GM23338 (cell line): ENCODE results near the gene MED12L. TPM values are rescaled to one million over a fixed set of nuclear protein-coding genes. Genes with fewer than 3 reads are reported as not detected.

Source experiments
- ATAC-seq: fragments of 200-7000 bp; cut with Tn5 transposase; 3 replicates; pipeline ENCODE4 v1.9.1; 2020
- DNase-seq: peaks from one replicate; pipeline ENCODE4 v3.0.0-alpha.2; 2015; ENCODE audit warnings: low spot score
- H2AFZ ChIP-seq: fragments of 200-600 bp; sonication (generic); 2 replicates; pipeline ENCODE4 v1.8.0; 2016; ENCODE audit warnings: antibody characterized with exemption, mild to moderate bottlenecking, moderate library complexity
- H3F3A ChIP-seq: fragments of 200-600 bp; sonication (generic); replicated peaks from 2 replicates; pipeline ENCODE4 v1.8.0; 2017; ENCODE audit warnings: antibody characterized with exemption, mixed run types, low read depth
- H3K27ac ChIP-seq: fragments of 200-600 bp; sonication (generic); 2 replicates; pipeline ENCODE4 v1.6.1; 2016; ENCODE audit warnings: low read depth
- H3K27me3 ChIP-seq: fragments of 200-600 bp; sonication (generic); 2 replicates; pipeline ENCODE4 v1.8.0; 2016; ENCODE audit warnings: mild to moderate bottlenecking, mixed run types, moderate library complexity; ENCODE audit not compliant: insufficient read depth
- H3K36me3 ChIP-seq: fragments of 200-600 bp; sonication (generic); 2 replicates; pipeline ENCODE4 v1.8.0; 2016; ENCODE audit warnings: mild to moderate bottlenecking; ENCODE audit not compliant: insufficient read depth
- H3K4me1 ChIP-seq: fragments of 200-600 bp; sonication (generic); 2 replicates; pipeline ENCODE4 v1.8.0; 2016; ENCODE audit warnings: mild to moderate bottlenecking, moderate library complexity; ENCODE audit not compliant: insufficient read depth
- H3K4me2 ChIP-seq: fragments of 200-600 bp; sonication (generic); 2 replicates; pipeline ENCODE4 v1.7.1; 2017; ENCODE audit warnings: mixed run types
- H3K4me3 ChIP-seq: fragments of 200-600 bp; sonication (generic); 2 replicates; pipeline ENCODE4 v1.6.1; 2016; ENCODE audit warnings: mixed run types
- H3K79me2 ChIP-seq: fragments of 200-600 bp; sonication (generic); replicated peaks from 2 replicates; pipeline ENCODE4 v1.8.0; 2017; ENCODE audit warnings: mild to moderate bottlenecking; ENCODE audit not compliant: insufficient read depth
- H3K9me2 ChIP-seq: fragments of 200-600 bp; sonication (generic); 2 replicates; pipeline ENCODE4 v1.8.0; 2017; ENCODE audit not compliant: insufficient read depth
- H4K20me1 ChIP-seq: fragments of 200-600 bp; sonication (generic); replicated peaks from 2 replicates; pipeline ENCODE4 v1.8.0; 2017; ENCODE audit warnings: mild to moderate bottlenecking; ENCODE audit not compliant: insufficient read depth
- H3K27ac Mint-ChIP-seq: 2 replicates; pipeline ENCODE4 v1.8.0; 2020; ENCODE audit warnings: inconsistent platforms, mild to moderate bottlenecking, moderate library complexity, mixed read lengths
- H3K27me3 Mint-ChIP-seq: 3 replicates; pipeline ENCODE4 v1.8.0; 2022; ENCODE audit warnings: low read depth, mild to moderate bottlenecking, moderate library complexity, mixed read lengths, inconsistent platforms; ENCODE audit not compliant: insufficient read depth, poor library complexity
- H3K36me3 Mint-ChIP-seq: 3 replicates; pipeline ENCODE4 v1.8.0; 2021; ENCODE audit warnings: low read depth, mild to moderate bottlenecking, inconsistent platforms, moderate library complexity, mixed read lengths
- H3K4me1 Mint-ChIP-seq: 3 replicates; pipeline ENCODE4 v1.8.0; 2020; ENCODE audit warnings: mild to moderate bottlenecking, inconsistent platforms, mixed read lengths
- H3K4me3 Mint-ChIP-seq: 3 replicates; pipeline ENCODE4 v1.8.0; 2021; ENCODE audit warnings: moderate library complexity, mild to moderate bottlenecking, inconsistent platforms, mixed read lengths
- H3K9me3 Mint-ChIP-seq: 3 replicates; pipeline ENCODE4 v1.8.0; 2020; ENCODE audit warnings: moderate library complexity, mild to moderate bottlenecking, inconsistent platforms, mixed read lengths
- EZH2 ChIP-seq: fragments of 200-600 bp; sonication (generic); IDR thresholded peaks from one replicate; pipeline ENCODE4 v1.8.0; 2017; ENCODE audit warnings: antibody characterized with exemption, mild to moderate bottlenecking, low read depth; ENCODE audit not compliant: unreplicated experiment
- JUNB ChIP-seq: IDR thresholded peaks from one replicate; pipeline ENCODE4 v1.6.1; 2016; ENCODE audit warnings: antibody characterized with exemption; ENCODE audit not compliant: unreplicated experiment
- polyA plus RNA-seq: library from polyadenylated mRNA; unstranded; fragments of >200 nt; fragmentation: Nextera tagmentation; extraction: Ambion mirVana; gene quantifications from 2 replicates; pipeline ENCODE4 v1.2.1, GENCODE V29; 2016
- total RNA-seq: library from RNA; depleted of rRNA; stranded (reverse); fragments of >200 nt; shearing (Covaris generic); gene quantifications from 2 replicates; pipeline ENCODE4 v1.2.3, GENCODE V29; 2014
- TF ChIP-seq, protein P1 (sequence below): fragments of 250-450 bp; sonication (Bioruptor Pico); IDR thresholded peaks from 2 replicates; pipeline ENCODE4 v1.5.0; 2020; ENCODE audit warnings: mild to moderate bottlenecking, moderate library complexity
- TF ChIP-seq, protein P2 (sequence below): IDR thresholded peaks from one replicate; pipeline ENCODE4 v1.6.1; 2018; ENCODE audit warnings: antibody characterized with exemption; ENCODE audit not compliant: unreplicated experiment

MED12L gene
- total and polyA plus RNA-seq, 2 experiments from 2014 or later: 5.7 to 25.0 TPM

DNA sequence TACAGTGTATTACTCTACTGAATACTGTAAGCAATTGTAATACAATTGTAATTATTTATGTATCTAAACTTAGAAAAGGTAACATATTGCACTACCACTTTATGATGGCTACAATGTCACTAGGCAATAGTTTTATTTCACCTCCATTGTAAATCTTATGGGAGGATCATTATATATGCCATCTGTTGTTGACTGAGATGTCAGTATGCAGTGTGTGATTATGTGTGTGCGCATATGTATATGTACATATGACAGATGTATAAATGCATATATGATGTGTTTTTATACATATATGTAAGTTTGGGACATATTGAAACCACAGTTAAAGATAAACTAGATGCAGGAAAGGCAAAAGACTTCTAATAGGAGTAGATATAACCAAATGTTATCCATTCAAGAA lies 366.9 kb downstream of the MED12L start:
- DNase-seq (no peak), ATAC-seq (no peak)
- Histone ChIP-seq H3K4me3 (no peak overlapping the region), H4K20me1 (no peaks in the 10 kb centered on the region), H3K36me3 (no peaks in the 10 kb centered on the region), H3K4me1 (no peaks in the 10 kb centered on the region), H2AFZ (no peak overlapping the region), H3K27ac (no peak overlapping the region), H3F3A (no peaks in the 10 kb centered on the region), H3K9me2 (peaks cover 1% of the 10 kb centered on the region; the same call in 1 of the 2 replicates), H3K79me2 (no peaks in the 10 kb centered on the region), H3K27me3 (no peaks in the 10 kb centered on the region), H3K4me2 (no peak overlapping the region)
- no peaks in the 10 kb centered on the region; the same call in 2 of the 3 replicates for H3K9me3 Mint-ChIP-seq
- peaks cover 5% of the 10 kb centered on the region for H3K4me1 Mint-ChIP-seq
- H3K27me3 Mint-ChIP-seq: peaks cover 5% of the 10 kb centered on the region
- TF ChIP-seq EZH2 (no peak), JUNB (no peak)
- TF ChIP-seq, protein P1, sequence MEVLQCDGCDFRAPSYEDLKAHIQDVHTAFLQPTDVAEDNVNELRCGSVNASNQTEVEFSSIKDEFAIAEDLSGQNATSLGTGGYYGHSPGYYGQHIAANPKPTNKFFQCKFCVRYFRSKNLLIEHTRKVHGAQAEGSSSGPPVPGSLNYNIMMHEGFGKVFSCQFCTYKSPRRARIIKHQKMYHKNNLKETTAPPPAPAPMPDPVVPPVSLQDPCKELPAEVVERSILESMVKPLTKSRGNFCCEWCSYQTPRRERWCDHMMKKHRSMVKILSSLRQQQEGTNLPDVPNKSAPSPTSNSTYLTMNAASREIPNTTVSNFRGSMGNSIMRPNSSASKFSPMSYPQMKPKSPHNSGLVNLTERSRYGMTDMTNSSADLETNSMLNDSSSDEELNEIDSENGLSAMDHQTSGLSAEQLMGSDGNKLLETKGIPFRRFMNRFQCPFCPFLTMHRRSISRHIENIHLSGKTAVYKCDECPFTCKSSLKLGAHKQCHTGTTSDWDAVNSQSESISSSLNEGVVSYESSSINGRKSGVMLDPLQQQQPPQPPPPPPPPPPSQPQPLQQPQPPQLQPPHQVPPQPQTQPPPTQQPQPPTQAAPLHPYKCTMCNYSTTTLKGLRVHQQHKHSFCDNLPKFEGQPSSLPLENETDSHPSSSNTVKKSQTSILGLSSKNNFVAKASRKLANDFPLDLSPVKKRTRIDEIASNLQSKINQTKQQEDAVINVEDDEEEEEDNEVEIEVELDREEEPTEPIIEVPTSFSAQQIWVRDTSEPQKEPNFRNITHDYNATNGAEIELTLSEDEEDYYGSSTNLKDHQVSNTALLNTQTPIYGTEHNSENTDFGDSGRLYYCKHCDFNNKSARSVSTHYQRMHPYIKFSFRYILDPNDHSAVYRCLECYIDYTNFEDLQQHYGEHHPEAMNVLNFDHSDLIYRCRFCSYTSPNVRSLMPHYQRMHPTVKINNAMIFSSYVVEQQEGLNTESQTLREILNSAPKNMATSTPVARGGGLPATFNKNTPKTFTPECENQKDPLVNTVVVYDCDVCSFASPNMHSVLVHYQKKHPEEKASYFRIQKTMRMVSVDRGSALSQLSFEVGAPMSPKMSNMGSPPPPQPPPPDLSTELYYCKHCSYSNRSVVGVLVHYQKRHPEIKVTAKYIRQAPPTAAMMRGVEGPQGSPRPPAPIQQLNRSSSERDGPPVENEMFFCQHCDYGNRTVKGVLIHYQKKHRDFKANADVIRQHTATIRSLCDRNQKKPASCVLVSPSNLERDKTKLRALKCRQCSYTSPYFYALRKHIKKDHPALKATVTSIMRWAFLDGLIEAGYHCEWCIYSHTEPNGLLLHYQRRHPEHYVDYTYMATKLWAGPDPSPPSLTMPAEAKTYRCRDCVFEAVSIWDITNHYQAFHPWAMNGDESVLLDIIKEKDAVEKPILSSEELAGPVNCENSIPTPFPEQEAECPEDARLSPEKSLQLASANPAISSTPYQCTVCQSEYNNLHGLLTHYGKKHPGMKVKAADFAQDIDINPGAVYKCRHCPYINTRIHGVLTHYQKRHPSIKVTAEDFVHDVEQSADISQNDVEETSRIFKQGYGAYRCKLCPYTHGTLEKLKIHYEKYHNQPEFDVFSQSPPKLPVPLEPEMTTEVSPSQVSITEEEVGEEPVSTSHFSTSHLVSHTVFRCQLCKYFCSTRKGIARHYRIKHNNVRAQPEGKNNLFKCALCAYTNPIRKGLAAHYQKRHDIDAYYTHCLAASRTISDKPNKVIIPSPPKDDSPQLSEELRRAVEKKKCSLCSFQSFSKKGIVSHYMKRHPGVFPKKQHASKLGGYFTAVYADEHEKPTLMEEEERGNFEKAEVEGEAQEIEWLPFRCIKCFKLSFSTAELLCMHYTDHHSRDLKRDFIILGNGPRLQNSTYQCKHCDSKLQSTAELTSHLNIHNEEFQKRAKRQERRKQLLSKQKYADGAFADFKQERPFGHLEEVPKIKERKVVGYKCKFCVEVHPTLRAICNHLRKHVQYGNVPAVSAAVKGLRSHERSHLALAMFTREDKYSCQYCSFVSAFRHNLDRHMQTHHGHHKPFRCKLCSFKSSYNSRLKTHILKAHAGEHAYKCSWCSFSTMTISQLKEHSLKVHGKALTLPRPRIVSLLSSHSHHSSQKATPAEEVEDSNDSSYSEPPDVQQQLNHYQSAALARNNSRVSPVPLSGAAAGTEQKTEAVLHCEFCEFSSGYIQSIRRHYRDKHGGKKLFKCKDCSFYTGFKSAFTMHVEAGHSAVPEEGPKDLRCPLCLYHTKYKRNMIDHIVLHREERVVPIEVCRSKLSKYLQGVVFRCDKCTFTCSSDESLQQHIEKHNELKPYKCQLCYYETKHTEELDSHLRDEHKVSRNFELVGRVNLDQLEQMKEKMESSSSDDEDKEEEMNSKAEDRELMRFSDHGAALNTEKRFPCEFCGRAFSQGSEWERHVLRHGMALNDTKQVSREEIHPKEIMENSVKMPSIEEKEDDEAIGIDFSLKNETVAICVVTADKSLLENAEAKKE (CRISPR knock-in tag): no peak
- TF ChIP-seq, protein P2, sequence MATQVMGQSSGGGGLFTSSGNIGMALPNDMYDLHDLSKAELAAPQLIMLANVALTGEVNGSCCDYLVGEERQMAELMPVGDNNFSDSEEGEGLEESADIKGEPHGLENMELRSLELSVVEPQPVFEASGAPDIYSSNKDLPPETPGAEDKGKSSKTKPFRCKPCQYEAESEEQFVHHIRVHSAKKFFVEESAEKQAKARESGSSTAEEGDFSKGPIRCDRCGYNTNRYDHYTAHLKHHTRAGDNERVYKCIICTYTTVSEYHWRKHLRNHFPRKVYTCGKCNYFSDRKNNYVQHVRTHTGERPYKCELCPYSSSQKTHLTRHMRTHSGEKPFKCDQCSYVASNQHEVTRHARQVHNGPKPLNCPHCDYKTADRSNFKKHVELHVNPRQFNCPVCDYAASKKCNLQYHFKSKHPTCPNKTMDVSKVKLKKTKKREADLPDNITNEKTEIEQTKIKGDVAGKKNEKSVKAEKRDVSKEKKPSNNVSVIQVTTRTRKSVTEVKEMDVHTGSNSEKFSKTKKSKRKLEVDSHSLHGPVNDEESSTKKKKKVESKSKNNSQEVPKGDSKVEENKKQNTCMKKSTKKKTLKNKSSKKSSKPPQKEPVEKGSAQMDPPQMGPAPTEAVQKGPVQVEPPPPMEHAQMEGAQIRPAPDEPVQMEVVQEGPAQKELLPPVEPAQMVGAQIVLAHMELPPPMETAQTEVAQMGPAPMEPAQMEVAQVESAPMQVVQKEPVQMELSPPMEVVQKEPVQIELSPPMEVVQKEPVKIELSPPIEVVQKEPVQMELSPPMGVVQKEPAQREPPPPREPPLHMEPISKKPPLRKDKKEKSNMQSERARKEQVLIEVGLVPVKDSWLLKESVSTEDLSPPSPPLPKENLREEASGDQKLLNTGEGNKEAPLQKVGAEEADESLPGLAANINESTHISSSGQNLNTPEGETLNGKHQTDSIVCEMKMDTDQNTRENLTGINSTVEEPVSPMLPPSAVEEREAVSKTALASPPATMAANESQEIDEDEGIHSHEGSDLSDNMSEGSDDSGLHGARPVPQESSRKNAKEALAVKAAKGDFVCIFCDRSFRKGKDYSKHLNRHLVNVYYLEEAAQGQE: no peak
- H3K27ac Mint-ChIP-seq: no peak overlapping the region
- H3K36me3 Mint-ChIP-seq: no peaks in the 10 kb centered on the region
- H3K4me3 Mint-ChIP-seq: no peak overlapping the region
